OCI-LY3 (cell line): ENCODE measurements around the gene TRIM67.

Source experiments
- H2AFZ ChIP-seq: fragments of 200-600, 300-600 bp; shearing (Covaris generic); 2 replicates; pipeline ENCODE4 v1.6.0; 2014; ENCODE audit warnings: antibody characterized with exemption, low read depth, low read length
- H3K27ac ChIP-seq: fragments of 200-600, 300-600 bp; sonication (generic); 2 replicates; pipeline ENCODE4 v1.5.1; 2014; ENCODE audit warnings: mild to moderate bottlenecking, low read length, moderate library complexity, mixed read lengths
- H3K27me3 ChIP-seq: fragments of 200-600, 300-600 bp; sonication (generic); 2 replicates; pipeline ENCODE4 v1.6.1; 2014; ENCODE audit warnings: low read depth, low read length, mixed read lengths
- H3K36me3 ChIP-seq: fragments of 200-600, 300-600 bp; sonication (generic); replicated peaks from 2 replicates; pipeline ENCODE3; 2014; ENCODE audit warnings: low read depth, low read length, mixed read lengths
- H3K4me1 ChIP-seq: fragments of 300-600, 200-600 bp; sonication (generic); 2 replicates; pipeline ENCODE4 v1.6.1; 2014; ENCODE audit warnings: low read length, mixed read lengths
- H3K4me2 ChIP-seq: fragments of 200-600, 300-600 bp; sonication (generic); 2 replicates; pipeline ENCODE4 v1.6.1; 2014; ENCODE audit warnings: low read length, mixed read lengths
- H3K4me3 ChIP-seq: fragments of 300-600, 200-600 bp; sonication (generic); 2 replicates; pipeline ENCODE4 v1.5.1; 2014; ENCODE audit warnings: antibody characterized with exemption, mild to moderate bottlenecking, low read length, moderate library complexity
- H3K79me2 ChIP-seq: fragments of 300-600, 200-600 bp; shearing (Covaris generic); 2 replicates; pipeline ENCODE4 v1.6.1; 2014; ENCODE audit warnings: mild to moderate bottlenecking, low read length, mixed read lengths
- H3K9ac ChIP-seq: fragments of 300-600, 200-600 bp; shearing (Covaris generic); 2 replicates; pipeline ENCODE4 v1.6.0; 2014; ENCODE audit warnings: mild to moderate bottlenecking, low read length, moderate library complexity
- H3K9me3 ChIP-seq: fragments of 200-600, 300-600 bp; shearing (Covaris generic); 2 replicates; pipeline ENCODE4 v1.6.1; 2014; ENCODE audit warnings: low read length, mixed read lengths; ENCODE audit not compliant: insufficient read depth
- H4K20me1 ChIP-seq: fragments of 200-600, 300-600 bp; sonication (generic); 2 replicates; pipeline ENCODE4 v1.6.1; 2016; ENCODE audit warnings: low read length, mixed read lengths; ENCODE audit not compliant: insufficient read depth
- CTCF ChIP-seq: fragments of 200-600, 300-600 bp; sonication (generic); IDR thresholded peaks from 2 replicates; pipeline ENCODE4 v1.5.1; 2014; ENCODE audit warnings: antibody characterized with exemption, low read length, low read depth
- EZH2phosphoT487 ChIP-seq: fragments of 200-600 bp; shearing (Covaris generic); IDR thresholded peaks from 2 replicates; pipeline ENCODE4 v1.6.1; 2018; ENCODE audit warnings: antibody characterized with exemption, mixed run types, low read depth

Gene TRIM67

GRCh38 chr1:231201375-231201978, 39.6 kb downstream of the TRIM67 start:
- Histone ChIP-seq H3K4me1 (no peaks in the 10 kb centered on the region), H3K27ac (no peak overlapping the region), H3K9ac (no peak overlapping the region), H2AFZ (no peak overlapping the region), H4K20me1 (no peaks in the 10 kb centered on the region), H3K9me3 (no peaks in the 10 kb centered on the region), H3K27me3 (peaks cover 58% of the 10 kb centered on the region), H3K4me2 (no peak overlapping the region), H3K79me2 (no peaks in the 10 kb centered on the region), H3K4me3 (no peak overlapping the region), H3K36me3 (no peaks in the 10 kb centered on the region)
- TF ChIP-seq EZH2phosphoT487 (no peak), CTCF (no peak)

GRCh38 chr1:231201979-231202633, 40.2 kb downstream of the TRIM67 start:
- H3K4me2 ChIP-seq = no peak overlapping the region
- no peak overlapping the region for H2AFZ ChIP-seq
- TF ChIP-seq CTCF = no peak
- no peak for TF ChIP-seq EZH2phosphoT487
- H3K4me3 ChIP-seq = no peak overlapping the region
- no peaks in the 10 kb centered on the region for H4K20me1 ChIP-seq
- no peaks in the 10 kb centered on the region for H3K9me3 ChIP-seq
- no peaks in the 10 kb centered on the region for H3K36me3 ChIP-seq
- no peaks in the 10 kb centered on the region for H3K4me1 ChIP-seq
- H3K79me2 ChIP-seq = no peaks in the 10 kb centered on the region
- H3K9ac ChIP-seq = no peak overlapping the region
- no peak overlapping the region for H3K27ac ChIP-seq
- peaks cover 58% of the 10 kb centered on the region for H3K27me3 ChIP-seq

DNA sequence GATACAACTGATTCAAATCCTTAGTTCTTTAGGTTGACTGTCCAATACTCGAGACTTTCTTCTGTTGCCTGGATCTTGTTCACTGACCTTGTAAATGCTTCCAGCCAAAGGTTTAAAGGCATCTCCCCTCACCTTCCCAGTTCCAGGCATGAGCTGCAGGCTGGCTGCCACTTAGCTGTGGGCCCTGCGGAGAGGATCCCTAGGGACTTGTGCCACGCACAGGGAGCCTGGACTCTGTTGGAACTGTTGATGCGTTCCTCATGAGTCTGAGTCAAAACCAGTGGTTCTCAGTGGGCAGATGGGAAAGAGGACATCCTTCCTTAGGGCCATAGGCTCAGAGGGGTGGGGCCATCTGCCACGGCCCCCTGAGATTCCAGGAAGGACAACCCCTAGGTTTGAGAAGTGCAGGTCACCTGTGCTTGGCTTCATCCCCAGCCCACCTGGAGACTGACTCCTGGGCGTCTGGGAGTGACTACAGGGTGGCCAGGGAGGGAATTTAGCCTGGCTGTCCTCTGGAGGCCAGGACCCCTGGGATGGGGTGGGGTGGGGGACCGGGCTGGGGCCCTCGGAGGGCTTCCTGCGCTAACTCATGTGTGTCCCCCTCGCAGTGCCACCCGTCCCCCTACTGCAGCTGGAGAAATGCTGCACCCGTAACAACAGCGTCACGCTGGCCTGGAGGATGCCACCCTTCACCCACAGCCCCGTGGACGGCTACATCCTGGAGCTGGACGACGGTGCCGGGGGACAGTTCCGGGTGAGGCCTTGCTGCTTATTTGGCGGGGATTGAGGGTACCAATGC, 41.6 kb downstream of the TRIM67 start:
- H3K9me3 ChIP-seq = no peaks in the 10 kb centered on the region
- no peak overlapping the region for H2AFZ ChIP-seq
- no peaks in the 10 kb centered on the region for H4K20me1 ChIP-seq
- H3K4me3 ChIP-seq = no peak overlapping the region
- H3K27me3 ChIP-seq = peaks cover 58% of the 10 kb centered on the region
- H3K4me2 ChIP-seq = no peak overlapping the region
- TF ChIP-seq EZH2phosphoT487 (no peak), CTCF (no peak)
- no peak overlapping the region for H3K27ac ChIP-seq
- no peak overlapping the region for H3K9ac ChIP-seq
- no peaks in the 10 kb centered on the region for H3K4me1 ChIP-seq
- H3K36me3 ChIP-seq = no peaks in the 10 kb centered on the region
- no peaks in the 10 kb centered on the region for H3K79me2 ChIP-seq

DNA sequence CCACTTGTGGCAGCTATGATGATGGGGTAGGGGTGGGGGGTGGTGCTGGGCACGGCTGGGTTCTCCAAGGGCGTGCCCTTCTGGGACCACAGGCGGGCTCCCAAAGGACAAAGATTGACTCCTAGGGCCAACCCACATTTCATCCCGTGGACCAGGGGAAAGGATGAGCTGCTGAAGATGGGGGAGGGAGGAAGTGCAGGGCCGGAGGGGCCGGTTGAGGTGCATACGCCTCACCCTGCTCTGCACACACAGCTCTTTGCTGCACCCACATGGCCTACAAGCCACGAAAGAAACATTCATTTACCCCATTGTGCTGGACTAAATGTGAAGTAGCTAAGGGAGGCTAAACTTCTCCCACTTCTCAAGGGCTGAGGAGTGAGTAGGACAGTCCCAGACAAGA, 45.0 kb downstream of the TRIM67 start:
- H3K27me3 ChIP-seq = peaks cover 29% of the 10 kb centered on the region
- H3K9me3 ChIP-seq = no peaks in the 10 kb centered on the region
- H3K9ac ChIP-seq = no peak overlapping the region
- TF ChIP-seq CTCF = no peak
- TF ChIP-seq EZH2phosphoT487 = no peak
- no peak overlapping the region for H2AFZ ChIP-seq
- H3K4me2 ChIP-seq = no peak overlapping the region
- H3K4me3 ChIP-seq = no peak overlapping the region
- H3K79me2 ChIP-seq = no peaks in the 10 kb centered on the region
- no peak overlapping the region for H3K27ac ChIP-seq
- H4K20me1 ChIP-seq = no peaks in the 10 kb centered on the region
- no peaks in the 10 kb centered on the region for H3K36me3 ChIP-seq
- H3K4me1 ChIP-seq = peaks cover 6% of the 10 kb centered on the region; the same call in 1 of the 2 replicates
